ENCODE results near the gene FAM114A1. TPM values are rescaled to one million over a fixed set of nuclear protein-coding genes. Genes with fewer than 3 reads are reported as not detected.

The FAM114A1 gene
- total RNA-seq, 1 experiment from 2014 or later = 32.0 TPM

- Histone ChIP-seq H3K4me3 (ENCODE audit: low read depth in 2 of 2, low read length in 2 of 2) (no peak overlapping the region; a peak in 1 of 4 replicates), H3K4me1 (ENCODE audit: control insufficient read depth, insufficient read depth, low read length) (peaks cover 19% of the 10 kb centered on the region), H3K36me3 (ENCODE audit: control insufficient read depth, insufficient read depth, low read length) (no peaks in the 10 kb centered on the region), H3K27ac (ENCODE audit: low read length) (no peak overlapping the region), H3K9me3 (ENCODE audit: control insufficient read depth, insufficient read depth, low read depth, low read length) (no peaks in the 10 kb centered on the region), H3K27me3 (ENCODE audit: control insufficient read depth, insufficient read depth, low read length) (no peaks in the 10 kb centered on the region)
- BruUV-seq (replicated peaks) = no TSS peak
- intact Hi-C loops (cut with micrococcal nuclease; ENCODE audit: unreplicated experiment) (no loop called here), in situ Hi-C loops (cut with HindIII; ENCODE audit: low pct_unique_long_range_greater_than_20kb, low sequenced_read_pairs) (no loop called here)
- ChIA-PET CTCF (interaction anchor here (0.6 to 1.1 kb wide), 4 partner anchors 73 to 556 kb away, joined by 4 to 6 read pairs (median 4); partner anchors contain the start of gene TLR10), POLR2A (interaction anchor here (0.7 kb wide), 2 partner anchors 8 to 20 kb away, joined by 3 to 5 read pairs; no protein-coding TSS in a partner anchor)
- TF ChIP-seq CTCF (IDR thresholded peaks at IDR 0.05) (no peak), SIN3A (IDR thresholded peaks at IDR 0.05; ENCODE audit: borderline replicate concordance, insufficient read depth, low read depth, low read length) (no peak), POLR2AphosphoS5 (IDR thresholded peaks at IDR 0.05; ENCODE audit: low read depth, low read length) (no peak), TCF7L2 (IDR thresholded peaks at IDR 0.05; ENCODE audit: low read depth, low read length) (no peak), REST (IDR thresholded peaks at IDR 0.05; ENCODE audit: insufficient read depth in 1 of 2, low read depth in 2 of 2, low read length in 1 of 2) (no peak)
- DNase-seq (ENCODE audit: low read depth, low spot score) (no peak), ATAC-seq (no peak)
Observed at GRCh38 chr4:38855466-38855865, 12.1 kb upstream of the FAM114A1 start.

- TF ChIP-seq REST (IDR thresholded peaks at IDR 0.05; ENCODE audit: insufficient read depth in 1 of 2, low read depth in 2 of 2, low read length in 1 of 2) (no peak), CTCF (IDR thresholded peaks at IDR 0.05) (no peak), POLR2AphosphoS5 (IDR thresholded peaks at IDR 0.05; ENCODE audit: low read depth, low read length) (no peak), SIN3A (IDR thresholded peaks at IDR 0.05; ENCODE audit: borderline replicate concordance, insufficient read depth, low read depth, low read length) (no peak), TCF7L2 (IDR thresholded peaks at IDR 0.05; ENCODE audit: low read depth, low read length) (no peak)
- intact Hi-C loops (cut with micrococcal nuclease; ENCODE audit: unreplicated experiment) = loop anchor here (2.0 kb wide), 1 partner anchor 95 kb away; no protein-coding TSS in a partner anchor
- Histone ChIP-seq H3K27me3 (ENCODE audit: control insufficient read depth, insufficient read depth, low read length) (no peaks in the 10 kb centered on the region), H3K4me1 (ENCODE audit: control insufficient read depth, insufficient read depth, low read length) (peaks cover 19% of the 10 kb centered on the region), H3K4me3 (ENCODE audit: low read depth in 2 of 2, low read length in 2 of 2) (peak overlapping the region; percentile 27 to 54), H3K36me3 (ENCODE audit: control insufficient read depth, insufficient read depth, low read length) (no peaks in the 10 kb centered on the region), H3K27ac (ENCODE audit: low read length) (peak overlapping the region; percentile 82; the same call in 1 of the 2 replicates), H3K9me3 (ENCODE audit: control insufficient read depth, insufficient read depth, low read depth, low read length) (no peaks in the 10 kb centered on the region)
- no peak for DNase-seq (ENCODE audit: low read depth, low spot score)
- ChIA-PET CTCF (interaction anchor here (0.6 to 1.1 kb wide), 3 partner anchors 73 to 555 kb away, joined by 4 to 6 read pairs (median 4); partner anchors contain the start of gene TLR10), POLR2A (interaction anchor here (0.7 kb wide), 1 partner anchor 9 kb away, joined by 3 read pairs; no protein-coding TSS in a partner anchor)
- in situ Hi-C loops (cut with HindIII; ENCODE audit: low pct_unique_long_range_greater_than_20kb, low sequenced_read_pairs) = no loop called here
- ATAC-seq = peak; percentile 48; the same call in 1 of the 2 replicates
- no TSS peak for BruUV-seq (replicated peaks)
Observed at GRCh38 chr4:38856046-38856445, 11.6 kb upstream of the FAM114A1 start.
